Hematopoietic multipotent progenitor cell treated with erythropoietin and hydrocortisone succinate and interleukin-3 and kit ligand, for 15 days (in vitro differentiated cells): ENCODE results near the gene HOXD3.

Experiments used
- DNase-seq: peaks from one replicate; pipeline ENCODE4 v3.0.0-alpha.2; 2015; ENCODE audit warnings: low spot score

Gene HOXD3

GRCh38 chr2:176149481-176149938 lies 7.6 kb upstream of the HOXD3 start:
- no peak for DNase-seq

- no peak for DNase-seq
Observed at GRCh38 chr2:176149939-176150583, 7.0 kb upstream of the HOXD3 start.

- no peak for DNase-seq
Observed at GRCh38 chr2:176150584-176151441, 6.3 kb upstream of the HOXD3 start.

- DNase-seq, result no peak
Observed at GRCh38 chr2:176151442-176152287, 5.4 kb upstream of the HOXD3 start, which contains the start of gene HOXD4. TSS of gene HOXD4 (plus strand) at chr2:176151550. CDS start at chr2:176151634, 84 bp downstream.

GRCh38 chr2:176152350-176153181 lies 4.5 kb upstream of the HOXD3 start:
- DNase-seq, result no peak

- DNase-seq, result no peak
Observed at GRCh38 chr2:176154576-176155252, 2.4 kb upstream of the HOXD3 start.

GRCh38 chr2:176155356-176156044 lies 1.6 kb upstream of the HOXD3 start:
- DNase-seq, result no peak

GRCh38 chr2:176156301-176156806 lies 753 bp upstream of the HOXD3 start:
- no peak for DNase-seq

- DNase-seq, result no peak
Observed at GRCh38 chr2:176157499-176158185, 535 bp downstream of the HOXD3 start.

- no peak for DNase-seq
Observed at GRCh38 chr2:176158186-176158591, 1.1 kb downstream of the HOXD3 start.

GRCh38 chr2:176158855-176159662 lies 2.0 kb downstream of the HOXD3 start:
- no peak for DNase-seq

- DNase-seq, result no peak
Observed at GRCh38 chr2:176159663-176160250, 2.6 kb downstream of the HOXD3 start.

GRCh38 chr2:176160251-176160985 lies 3.3 kb downstream of the HOXD3 start:
- no peak for DNase-seq

GRCh38 chr2:176160986-176161824 lies 4.1 kb downstream of the HOXD3 start:
- no peak for DNase-seq

- DNase-seq, result no peak
Observed at GRCh38 chr2:176161825-176162626, 4.9 kb downstream of the HOXD3 start.
